ENCODE data around the gene IFI35. TPM values are rescaled to one million over a fixed set of nuclear protein-coding genes. Genes with fewer than 3 reads are reported as not detected.

IFI35 gene
- total and polyA plus RNA-seq, 2 experiments from 2014 or later = 27.6 to 27.7 TPM

DNA sequence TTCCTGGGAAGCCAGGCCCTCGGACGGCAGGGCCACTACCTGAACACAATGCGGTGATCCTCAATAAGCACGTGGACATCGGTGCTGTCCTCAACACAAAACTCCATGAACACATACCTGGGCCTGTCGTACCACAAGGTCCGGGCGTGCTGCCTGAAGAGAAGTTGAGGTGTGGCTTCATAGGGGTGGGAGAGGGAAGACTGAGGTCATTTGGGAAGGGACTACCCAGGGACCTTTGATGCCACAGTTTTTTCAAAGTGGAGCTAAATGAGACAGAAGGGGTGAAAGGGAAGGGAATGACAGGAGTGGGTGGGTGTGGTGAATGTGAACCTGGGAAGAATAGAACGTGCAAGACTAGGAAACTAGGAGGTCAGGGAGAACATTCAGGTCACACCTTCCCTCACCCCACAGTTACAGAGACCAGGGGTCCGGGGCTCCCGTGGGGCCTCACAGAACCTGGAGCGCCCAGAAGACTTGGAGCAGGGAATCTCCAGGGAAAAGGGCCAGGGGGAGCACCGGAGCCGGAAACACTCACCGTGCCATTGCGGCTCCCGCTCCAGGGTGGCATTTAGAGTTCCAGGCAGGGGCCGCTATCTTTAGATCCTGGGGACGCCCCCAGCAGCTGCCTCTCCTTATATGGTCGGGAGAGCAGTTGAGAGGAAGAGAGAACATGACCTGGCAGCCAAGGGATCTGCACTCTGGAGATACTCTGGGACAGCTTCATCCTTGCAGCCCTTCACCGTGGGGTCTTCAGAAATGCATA, 26.9 kb upstream of the IFI35 start, which contains the start of gene PTGES3L:
TSS of gene PTGES3L (minus strand) at position 570 of the 763 bp plus-strand sequence. CDS start at position 543, 27 bp downstream.
- no peaks in the 10 kb centered on the region for H3K36me3 ChIP-seq (ENCODE audit: low read depth)
- no peaks in the 10 kb centered on the region for H4K20me1 ChIP-seq (ENCODE audit: insufficient read depth)
- no peaks in the 10 kb centered on the region for H3K9me2 ChIP-seq (ENCODE audit: insufficient read depth)
- H2AFZ ChIP-seq = peak within 1 kb of the TSS; percentile 82
- no peaks in the 10 kb centered on the region for H3K27me3 ChIP-seq (replicated peaks; ENCODE audit: insufficient read depth)
- peak; percentile 62 for DNase-seq
- peaks cover 13% of the 10 kb centered on the region for H3K4me1 ChIP-seq (ENCODE audit: insufficient read depth)
- peak within 1 kb of the TSS; percentile 82 for H3K9ac ChIP-seq
- H3F3A ChIP-seq (ENCODE audit: insufficient read depth) = no peaks in the 10 kb centered on the region
- H3K4me3 ChIP-seq = peak within 1 kb of the TSS; percentile 92
- H3K27ac ChIP-seq = peak within 1 kb of the TSS; percentile 26
- 39 to 40% methylated on average over 20 to 21 of the region's 21 CpGs for WGBS, 2 experiments (ENCODE audit: low coverage in 1 of 2, low lambda C conversion rate in 2 of 2, missing lambda C conversion rate in 2 of 2)
- H3K79me2 ChIP-seq (ENCODE audit: insufficient read depth) = peaks cover 49% of the 10 kb centered on the region
- H3K4me2 ChIP-seq (ENCODE audit: unreplicated experiment) = peak within 1 kb of the TSS; percentile 77
- in situ Hi-C loops (cut with MboI) = no loop called here
- TF ChIP-seq EZH2phosphoT487 (IDR thresholded peaks at IDR 0.05; ENCODE audit: insufficient read depth, low read depth) (no peak), EZH2 (IDR thresholded peaks at IDR 0.05; ENCODE audit: insufficient read depth, poor library complexity, severe bottlenecking) (no peak)
- no peaks in the 10 kb centered on the region for H3K9me3 ChIP-seq (ENCODE audit: low read depth)

DNA sequence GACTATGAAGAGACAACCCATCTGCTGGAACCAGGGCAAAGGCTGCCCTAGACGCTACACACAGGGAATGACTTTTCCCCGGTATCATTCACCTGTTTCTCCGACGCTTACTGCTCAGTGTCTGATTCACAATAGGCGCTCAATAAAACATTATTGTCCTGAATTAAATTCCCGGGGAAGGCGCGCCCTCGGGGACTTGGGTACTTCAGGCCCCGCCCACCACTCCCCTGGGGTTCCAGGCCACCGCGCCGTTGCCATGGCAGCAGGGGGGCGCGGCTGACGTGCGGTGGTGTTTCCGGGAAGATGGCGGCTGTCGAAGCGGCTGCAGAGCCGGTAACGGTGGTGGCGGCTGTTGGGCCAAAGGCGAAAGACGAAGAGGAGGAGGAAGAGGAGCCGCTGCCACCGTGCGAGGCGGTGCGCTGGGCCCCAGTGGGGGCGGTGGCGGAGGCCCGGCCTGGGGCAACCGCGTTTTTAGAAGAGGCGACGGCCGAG, 26.3 kb upstream of the IFI35 start, which contains the start of gene RUNDC1:
TSS of gene RUNDC1 (plus strand) at position 292 of the 492 bp plus-strand sequence. CDS start at position 304, 12 bp downstream.
- Histone ChIP-seq H3K4me1 (ENCODE audit: insufficient read depth) (peaks cover 13% of the 10 kb centered on the region), H3K27ac (peak within 1 kb of the TSS; percentile 26), H3K9me3 (ENCODE audit: low read depth) (no peaks in the 10 kb centered on the region), H3K27me3 (replicated peaks; ENCODE audit: insufficient read depth) (no peaks in the 10 kb centered on the region), H3K9ac (peak within 1 kb of the TSS; percentile 82), H3K36me3 (ENCODE audit: low read depth) (no peaks in the 10 kb centered on the region), H2AFZ (peak within 1 kb of the TSS; percentile 82), H3K4me2 (ENCODE audit: unreplicated experiment) (peak within 1 kb of the TSS; percentile 77), H3K79me2 (ENCODE audit: insufficient read depth) (peaks cover 55% of the 10 kb centered on the region), H4K20me1 (ENCODE audit: insufficient read depth) (no peaks in the 10 kb centered on the region), H3F3A (ENCODE audit: insufficient read depth) (no peaks in the 10 kb centered on the region), H3K4me3 (peak within 1 kb of the TSS; percentile 92), H3K9me2 (ENCODE audit: insufficient read depth) (no peaks in the 10 kb centered on the region)
- TF ChIP-seq EZH2 (IDR thresholded peaks at IDR 0.05; ENCODE audit: insufficient read depth, poor library complexity, severe bottlenecking) (no peak), EZH2phosphoT487 (IDR thresholded peaks at IDR 0.05; ENCODE audit: insufficient read depth, low read depth) (no peak)
- WGBS, 2 experiments (ENCODE audit: low coverage in 1 of 2, low lambda C conversion rate in 2 of 2, missing lambda C conversion rate in 2 of 2) = 0 to 1% methylated on average over 22 to 37 of the region's 39 CpGs
- DNase-seq = peak; percentile 95
- in situ Hi-C loops (cut with MboI) = no loop called here

DNA sequence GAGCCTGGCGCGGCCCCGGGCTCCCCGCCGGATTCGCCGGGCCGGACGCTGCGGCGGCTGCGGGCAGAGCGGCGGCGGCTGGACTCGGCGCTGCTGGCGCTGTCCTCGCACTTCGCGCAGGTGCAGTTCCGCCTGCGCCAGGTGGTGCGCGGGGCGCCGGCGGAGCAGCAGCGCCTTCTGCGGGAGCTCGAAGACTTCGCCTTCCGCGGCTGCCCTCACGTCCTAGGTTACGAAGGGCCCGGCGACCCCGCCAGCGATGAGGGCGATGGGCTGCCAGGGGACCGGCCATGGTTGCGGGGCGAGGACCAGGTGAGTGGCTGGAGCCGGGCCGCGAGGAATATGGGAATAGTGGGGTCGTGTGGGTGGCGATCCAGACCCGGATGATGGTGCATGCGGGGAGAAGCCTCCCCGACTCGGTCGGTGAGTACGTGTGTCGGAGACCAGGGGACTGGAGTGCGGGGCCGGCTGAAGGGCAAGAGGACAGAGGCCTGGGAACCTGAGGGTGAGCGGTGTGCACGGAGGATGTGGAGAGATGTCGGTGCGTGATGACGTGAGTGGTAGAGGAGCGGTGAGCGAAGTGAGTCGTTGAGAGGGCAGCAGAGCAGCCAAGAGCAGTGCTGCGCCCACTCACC, 25.7 kb upstream of the IFI35 start:
- peaks cover 13% of the 10 kb centered on the region for H3K4me1 ChIP-seq (ENCODE audit: insufficient read depth)
- peak overlapping the region; percentile 26 for H3K27ac ChIP-seq
- no peaks in the 10 kb centered on the region for H3K9me3 ChIP-seq (ENCODE audit: low read depth)
- H3K79me2 ChIP-seq (ENCODE audit: insufficient read depth) = peaks cover 61% of the 10 kb centered on the region
- DNase-seq = peak; percentile 87
- no peaks in the 10 kb centered on the region for H3K9me2 ChIP-seq (ENCODE audit: insufficient read depth)
- 1% methylated on average over 61 to 64 of the region's 67 CpGs for WGBS, 2 experiments (ENCODE audit: low coverage in 1 of 2, low lambda C conversion rate in 2 of 2, missing lambda C conversion rate in 2 of 2)
- H3K27me3 ChIP-seq (replicated peaks; ENCODE audit: insufficient read depth) = no peaks in the 10 kb centered on the region
- peak overlapping the region; percentile 82 for H2AFZ ChIP-seq
- H3F3A ChIP-seq (ENCODE audit: insufficient read depth) = no peaks in the 10 kb centered on the region
- peak overlapping the region; percentile 77 for H3K4me2 ChIP-seq (ENCODE audit: unreplicated experiment)
- H4K20me1 ChIP-seq (ENCODE audit: insufficient read depth) = no peaks in the 10 kb centered on the region
- no peak for TF ChIP-seq EZH2 (IDR thresholded peaks at IDR 0.05; ENCODE audit: insufficient read depth, poor library complexity, severe bottlenecking)
- TF ChIP-seq EZH2phosphoT487 (IDR thresholded peaks at IDR 0.05; ENCODE audit: insufficient read depth, low read depth) = no peak
- in situ Hi-C loops (cut with MboI) = no loop called here
- H3K9ac ChIP-seq = peak overlapping the region; percentile 82
- no peaks in the 10 kb centered on the region for H3K36me3 ChIP-seq (ENCODE audit: low read depth)
- H3K4me3 ChIP-seq = peak overlapping the region; percentile 92

DNA sequence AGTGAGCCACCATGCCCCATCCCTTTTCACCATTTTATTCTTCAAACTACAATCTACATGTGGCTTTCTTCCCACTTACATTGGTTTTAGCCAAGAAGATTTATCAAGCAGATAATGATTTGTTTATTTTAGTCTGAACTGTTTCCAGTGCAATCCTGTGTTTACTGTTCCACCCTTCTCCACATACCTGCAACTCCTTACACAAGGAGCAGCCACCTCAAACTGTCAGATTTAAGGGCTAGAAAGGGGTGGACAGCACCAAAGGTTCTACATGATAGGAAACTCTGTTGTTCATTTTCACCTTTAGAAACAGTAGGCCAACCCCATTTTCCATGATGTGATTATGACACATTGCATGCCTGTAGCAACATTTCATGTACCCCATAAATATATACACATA, 24.3 kb upstream of the IFI35 start:
- Histone ChIP-seq H3K36me3 (ENCODE audit: low read depth) (no peaks in the 10 kb centered on the region), H3K9ac (no peak overlapping the region), H3K79me2 (ENCODE audit: insufficient read depth) (peaks cover 66% of the 10 kb centered on the region), H3K4me1 (ENCODE audit: insufficient read depth) (peaks cover 13% of the 10 kb centered on the region), H3F3A (ENCODE audit: insufficient read depth) (no peaks in the 10 kb centered on the region), H3K27ac (no peak overlapping the region), H3K4me3 (no peak overlapping the region), H4K20me1 (ENCODE audit: insufficient read depth) (no peaks in the 10 kb centered on the region), H3K27me3 (replicated peaks; ENCODE audit: insufficient read depth) (no peaks in the 10 kb centered on the region), H3K9me2 (ENCODE audit: insufficient read depth) (no peaks in the 10 kb centered on the region), H2AFZ (no peak overlapping the region), H3K4me2 (ENCODE audit: unreplicated experiment) (peak overlapping the region; percentile 18), H3K9me3 (ENCODE audit: low read depth) (no peaks in the 10 kb centered on the region)
- in situ Hi-C loops (cut with MboI) = no loop called here
- no peak for DNase-seq
- TF ChIP-seq EZH2phosphoT487 (IDR thresholded peaks at IDR 0.05; ENCODE audit: insufficient read depth, low read depth) = no peak
- TF ChIP-seq EZH2 (IDR thresholded peaks at IDR 0.05; ENCODE audit: insufficient read depth, poor library complexity, severe bottlenecking) = no peak
